Subcutaneous adipose tissue (tissue), 4 donors: ENCODE measurements around the gene EPSTI1. TPM values are rescaled to one million over a fixed set of nuclear protein-coding genes. Genes with fewer than 3 reads are reported as not detected.

ENCODE experiments used
- CTCF ChIP-seq: fragments of 450-650 bp; IDR thresholded peaks from one replicate; pipeline ENCODE4 v1.5.1; 2016; ENCODE audit warnings: low read depth, mild to moderate bottlenecking, control low read depth, antibody characterized with exemption, moderate library complexity
- total RNA-seq, 4 donors: library from RNA; depleted of rRNA; stranded (reverse); fragments of >200 nt; gene quantifications; one replicate each; pipeline ENCODE4 v1.1.0, GENCODE V29; 2016

EPSTI1 gene
- total RNA-seq: 10 to 100 TPM in 2 of 4 donors, 1 to 10 TPM in 2; 4.4 to 18.5 (median 12.0) TPM

GRCh38 chr13:42991898-42992763 lies at the start of gene EPSTI1:
Gene EPSTI1, minus strand, starts transcription at chr13:42992241. Its CDS starts 76 bp downstream, at chr13:42992165.
- no peak for TF ChIP-seq CTCF

- TF ChIP-seq CTCF: no peak
These were observed 49.4 kb upstream of the EPSTI1 start for GRCh38 chr13:43041369-43041921.

GRCh38 chr13:43039966-43040365 lies 47.9 kb upstream of the EPSTI1 start:
- no peak for TF ChIP-seq CTCF

GRCh38 chr13:43036351-43037250 lies 44.6 kb upstream of the EPSTI1 start:
- no peak for TF ChIP-seq CTCF

GRCh38 chr13:43033038-43033437 lies 41.0 kb upstream of the EPSTI1 start:
- TF ChIP-seq CTCF: no peak

- no peak for TF ChIP-seq CTCF
These were observed 39.8 kb upstream of the EPSTI1 start for GRCh38 chr13:43031881-43032280.
